ENCODE results near the gene COX19.

COX19 gene

GRCh38 chr7:968205-969105, 6.9 kb downstream of the COX19 start:
- no peak for TF ChIP-seq CTCF (IDR thresholded peaks at IDR 0.05; ENCODE audit: control insufficient read depth, insufficient read depth, low read depth, low read length, missing control alignments)
- H3K4me3 ChIP-seq (ENCODE audit: control insufficient read depth, low read depth, low read length): no peak overlapping the region
- no peak for DNase-seq (ENCODE audit: low read depth)

GRCh38 chr7:967361-968082, 7.8 kb downstream of the COX19 start:
- no peak for DNase-seq (ENCODE audit: low read depth)
- TF ChIP-seq CTCF (IDR thresholded peaks at IDR 0.05; ENCODE audit: control insufficient read depth, insufficient read depth, low read depth, low read length, missing control alignments): no peak
- H3K4me3 ChIP-seq (ENCODE audit: control insufficient read depth, low read depth, low read length): no peak overlapping the region

- DNase-seq (ENCODE audit: low read depth): no peak
- H3K4me3 ChIP-seq (ENCODE audit: control insufficient read depth, low read depth, low read length): no peak overlapping the region
- no peak for TF ChIP-seq CTCF (IDR thresholded peaks at IDR 0.05; ENCODE audit: control insufficient read depth, insufficient read depth, low read depth, low read length, missing control alignments)
Measured at GRCh38 chr7:966291-967069, 8.9 kb downstream of the COX19 start.

- H3K4me3 ChIP-seq (ENCODE audit: control insufficient read depth, low read depth, low read length): no peak overlapping the region
- TF ChIP-seq CTCF (IDR thresholded peaks at IDR 0.05; ENCODE audit: control insufficient read depth, insufficient read depth, low read depth, low read length, missing control alignments): peak; percentile 49
- DNase-seq (ENCODE audit: low read depth): peak; percentile 52
Measured at GRCh38 chr7:964401-965231, 10.7 kb downstream of the COX19 start.

- no peak overlapping the region for H3K4me3 ChIP-seq (ENCODE audit: control insufficient read depth, low read depth, low read length)
- TF ChIP-seq CTCF (IDR thresholded peaks at IDR 0.05; ENCODE audit: control insufficient read depth, insufficient read depth, low read depth, low read length, missing control alignments): no peak
- DNase-seq (ENCODE audit: low read depth): no peak
Measured at GRCh38 chr7:963236-964078, 11.9 kb downstream of the COX19 start.

Data from AG09309 (cell line).